ENCODE results near the gene DRAP1. TPM values are rescaled to one million over a fixed set of nuclear protein-coding genes. Genes with fewer than 3 reads are reported as not detected.
A peak's percentile ranks its signal among the peaks of the same experiment; 100 is the strongest.

DRAP1 gene
- total and polyA plus RNA-seq, 9 of the 15 experiments (the other 6 are each of a cell fraction or from before 2014, with no cell fraction given) = 9.6 to 200 (median 92.9) TPM

DNA sequence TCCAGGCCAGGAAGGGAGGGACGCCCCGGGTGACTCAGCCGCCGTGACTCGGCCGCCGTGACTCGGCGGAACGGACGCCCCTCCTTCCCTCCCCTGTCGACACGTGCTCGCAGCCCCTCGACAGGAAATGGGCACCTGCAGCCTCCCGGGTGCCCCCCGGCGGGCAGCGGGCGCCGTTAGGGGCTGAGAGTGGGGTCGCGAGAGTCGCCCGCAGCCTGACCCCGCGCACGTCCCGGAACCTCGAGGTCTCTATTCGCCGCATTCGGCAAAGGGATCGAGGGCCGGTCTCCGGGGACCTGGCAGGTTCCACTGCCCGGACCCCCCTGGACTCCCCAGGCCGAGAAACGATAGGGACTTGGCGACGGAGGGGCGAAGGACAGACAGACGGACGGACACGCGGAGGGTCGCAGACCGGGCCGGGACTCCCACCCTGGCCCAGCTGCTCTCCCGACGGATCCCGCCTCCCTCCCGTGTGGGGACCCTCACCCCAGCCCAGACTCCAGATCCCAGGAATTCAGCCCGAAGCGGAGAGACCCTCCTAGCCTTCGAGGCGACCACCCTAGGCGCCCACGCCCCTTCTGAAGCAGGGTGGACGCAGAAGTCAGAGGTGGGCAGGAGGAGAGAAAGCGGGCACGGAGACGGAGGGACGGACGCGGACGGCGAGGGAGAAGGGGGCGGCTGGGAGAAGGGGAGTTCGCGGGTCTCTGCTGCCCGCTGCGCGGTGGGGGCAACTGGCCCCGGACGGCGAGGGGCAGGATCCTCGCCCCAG lies 19.7 kb upstream of the DRAP1 start (continued):
- TF ChIP-seq DIDO1 (tag; IDR thresholded peaks at IDR 0.05; ENCODE audit: low read depth) = no peak
- TF ChIP-seq, protein P1, sequence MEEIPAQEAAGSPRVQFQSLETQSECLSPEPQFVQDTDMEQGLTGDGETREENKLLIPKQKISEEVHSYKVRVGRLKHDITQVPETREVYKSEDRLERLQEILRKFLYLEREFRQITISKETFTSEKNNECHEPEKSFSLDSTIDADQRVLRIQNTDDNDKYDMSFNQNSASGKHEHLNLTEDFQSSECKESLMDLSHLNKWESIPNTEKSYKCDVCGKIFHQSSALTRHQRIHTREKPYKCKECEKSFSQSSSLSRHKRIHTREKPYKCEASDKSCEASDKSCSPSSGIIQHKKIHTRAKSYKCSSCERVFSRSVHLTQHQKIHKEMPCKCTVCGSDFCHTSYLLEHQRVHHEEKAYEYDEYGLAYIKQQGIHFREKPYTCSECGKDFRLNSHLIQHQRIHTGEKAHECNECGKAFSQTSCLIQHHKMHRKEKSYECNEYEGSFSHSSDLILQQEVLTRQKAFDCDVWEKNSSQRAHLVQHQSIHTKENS (CRISPR knock-in tag; IDR thresholded peaks at IDR 0.05) = no peak
- TF ChIP-seq, protein P2, sequence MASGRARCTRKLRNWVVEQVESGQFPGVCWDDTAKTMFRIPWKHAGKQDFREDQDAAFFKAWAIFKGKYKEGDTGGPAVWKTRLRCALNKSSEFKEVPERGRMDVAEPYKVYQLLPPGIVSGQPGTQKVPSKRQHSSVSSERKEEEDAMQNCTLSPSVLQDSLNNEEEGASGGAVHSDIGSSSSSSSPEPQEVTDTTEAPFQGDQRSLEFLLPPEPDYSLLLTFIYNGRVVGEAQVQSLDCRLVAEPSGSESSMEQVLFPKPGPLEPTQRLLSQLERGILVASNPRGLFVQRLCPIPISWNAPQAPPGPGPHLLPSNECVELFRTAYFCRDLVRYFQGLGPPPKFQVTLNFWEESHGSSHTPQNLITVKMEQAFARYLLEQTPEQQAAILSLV (tag; IDR thresholded peaks at IDR 0.05) = no peak
- no peak for TF ChIP-seq FOXM1 (IDR thresholded peaks at IDR 0.05; ENCODE audit: low read depth)
- peak; percentile 75; the same call in 1 of the 2 replicates for TF ChIP-seq FOXM1 (CRISPR knock-in tag; IDR thresholded peaks at IDR 0.05; ENCODE audit: low read depth)
- TF ChIP-seq NRF1 (conservative IDR thresholded peaks at IDR 0.05 in 1 of 2, IDR thresholded peaks at IDR 0.05 in 1 of 2) = peak in 1 of 2 experiments; percentile 35; a peak in 1 of 4 replicates
- TF ChIP-seq RNF2 (IDR thresholded peaks at IDR 0.05) = peak; percentile 91
- TF ChIP-seq KDM5B (IDR thresholded peaks at IDR 0.05; ENCODE audit: insufficient replicate concordance, low read depth, low read length) = peak; percentile 62
- TF ChIP-seq RBM25 (IDR thresholded peaks at IDR 0.05; ENCODE audit: low read depth, low read length, severe bottlenecking) = no peak
- TF ChIP-seq PHB (CRISPR knock-in tag; IDR thresholded peaks at IDR 0.05) = peak; percentile 9; the same call in 1 of the 2 replicates
- TF ChIP-seq, protein P3, sequence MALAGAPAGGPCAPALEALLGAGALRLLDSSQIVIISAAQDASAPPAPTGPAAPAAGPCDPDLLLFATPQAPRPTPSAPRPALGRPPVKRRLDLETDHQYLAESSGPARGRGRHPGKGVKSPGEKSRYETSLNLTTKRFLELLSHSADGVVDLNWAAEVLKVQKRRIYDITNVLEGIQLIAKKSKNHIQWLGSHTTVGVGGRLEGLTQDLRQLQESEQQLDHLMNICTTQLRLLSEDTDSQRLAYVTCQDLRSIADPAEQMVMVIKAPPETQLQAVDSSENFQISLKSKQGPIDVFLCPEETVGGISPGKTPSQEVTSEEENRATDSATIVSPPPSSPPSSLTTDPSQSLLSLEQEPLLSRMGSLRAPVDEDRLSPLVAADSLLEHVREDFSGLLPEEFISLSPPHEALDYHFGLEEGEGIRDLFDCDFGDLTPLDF (CRISPR knock-in tag; IDR thresholded peaks at IDR 0.05) = peak; percentile 25; the same call in 1 of the 2 replicates
- TF ChIP-seq, protein P4, sequence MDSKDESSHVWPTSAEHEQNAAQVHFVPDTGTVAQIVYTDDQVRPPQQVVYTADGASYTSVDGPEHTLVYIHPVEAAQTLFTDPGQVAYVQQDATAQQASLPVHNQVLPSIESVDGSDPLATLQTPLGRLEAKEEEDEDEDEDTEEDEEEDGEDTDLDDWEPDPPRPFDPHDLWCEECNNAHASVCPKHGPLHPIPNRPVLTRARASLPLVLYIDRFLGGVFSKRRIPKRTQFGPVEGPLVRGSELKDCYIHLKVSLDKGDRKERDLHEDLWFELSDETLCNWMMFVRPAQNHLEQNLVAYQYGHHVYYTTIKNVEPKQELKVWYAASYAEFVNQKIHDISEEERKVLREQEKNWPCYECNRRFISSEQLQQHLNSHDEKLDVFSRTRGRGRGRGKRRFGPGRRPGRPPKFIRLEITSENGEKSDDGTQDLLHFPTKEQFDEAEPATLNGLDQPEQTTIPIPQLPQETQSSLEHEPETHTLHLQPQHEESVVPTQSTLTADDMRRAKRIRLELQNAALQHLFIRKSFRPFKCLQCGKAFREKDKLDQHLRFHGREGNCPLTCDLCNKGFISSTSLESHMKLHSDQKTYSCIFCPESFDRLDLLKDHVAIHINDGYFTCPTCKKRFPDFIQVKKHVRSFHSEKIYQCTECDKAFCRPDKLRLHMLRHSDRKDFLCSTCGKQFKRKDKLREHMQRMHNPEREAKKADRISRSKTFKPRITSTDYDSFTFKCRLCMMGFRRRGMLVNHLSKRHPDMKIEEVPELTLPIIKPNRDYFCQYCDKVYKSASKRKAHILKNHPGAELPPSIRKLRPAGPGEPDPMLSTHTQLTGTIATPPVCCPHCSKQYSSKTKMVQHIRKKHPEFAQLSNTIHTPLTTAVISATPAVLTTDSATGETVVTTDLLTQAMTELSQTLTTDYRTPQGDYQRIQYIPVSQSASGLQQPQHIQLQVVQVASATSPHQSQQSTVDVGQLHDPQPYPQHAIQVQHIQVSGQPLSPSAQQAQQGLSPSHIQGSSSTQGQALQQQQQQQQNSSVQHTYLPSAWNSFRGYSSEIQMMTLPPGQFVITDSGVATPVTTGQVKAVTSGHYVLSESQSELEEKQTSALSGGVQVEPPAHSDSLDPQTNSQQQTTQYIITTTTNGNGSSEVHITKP (IDR thresholded peaks at IDR 0.05; ENCODE audit: partially characterized antibody) = peak; percentile 86
- TF ChIP-seq KLF13 (tag; IDR thresholded peaks at IDR 0.05; ENCODE audit: borderline replicate concordance, low read depth) = peak; percentile 39; the same call in 1 of the 2 replicates
- no peak for TF ChIP-seq BCL6 (CRISPR knock-in tag; IDR thresholded peaks at IDR 0.05)
- TF ChIP-seq STAT5A (IDR thresholded peaks at IDR 0.05; ENCODE audit: borderline replicate concordance, low read length) = no peak
- no peak for TF ChIP-seq ZKSCAN3 (CRISPR knock-in tag; IDR thresholded peaks at IDR 0.05)
- TF ChIP-seq ZBTB9 (CRISPR knock-in tag; IDR thresholded peaks at IDR 0.05) = peak; percentile 76; the same call in 1 of the 2 replicates
- TF ChIP-seq ZKSCAN8 (CRISPR knock-in tag; IDR thresholded peaks at IDR 0.05) = no peak
